HG03045 (cell line): ENCODE measurements around the gene RNF128.
"Not testable (repeated sequence)": the region's sequence is repeated elsewhere in the genome, so short reads cannot be mapped to it uniquely, and the experiment has no call there.

Experiments used
- ATAC-seq: cut with Tn5 transposase; IDR thresholded peaks from one replicate; pipeline ENCODE4 v1.9.1; 2021; ENCODE audit warnings: mild to moderate bottlenecking, moderate library complexity; ENCODE audit not compliant: unreplicated experiment

RNF128 gene

DNA sequence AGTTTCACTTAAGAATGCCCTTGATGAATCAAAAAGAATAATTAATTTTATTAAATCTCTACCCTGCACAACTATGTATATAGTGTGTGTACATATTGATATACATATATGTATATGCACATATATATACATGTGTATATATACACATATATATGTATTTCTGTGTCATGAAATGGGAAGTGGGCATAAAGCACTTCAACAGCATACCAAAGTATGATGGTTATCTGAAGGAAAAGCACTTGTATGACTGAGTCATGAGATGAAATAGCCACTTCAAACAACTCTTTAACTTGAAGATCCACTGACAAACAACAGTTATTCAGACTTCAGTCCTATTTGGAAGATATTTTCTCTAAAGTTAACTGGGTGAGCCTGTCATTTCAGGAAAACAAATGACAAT lies 16.3 kb downstream of the RNF128 start:
- no peak for ATAC-seq

DNA sequence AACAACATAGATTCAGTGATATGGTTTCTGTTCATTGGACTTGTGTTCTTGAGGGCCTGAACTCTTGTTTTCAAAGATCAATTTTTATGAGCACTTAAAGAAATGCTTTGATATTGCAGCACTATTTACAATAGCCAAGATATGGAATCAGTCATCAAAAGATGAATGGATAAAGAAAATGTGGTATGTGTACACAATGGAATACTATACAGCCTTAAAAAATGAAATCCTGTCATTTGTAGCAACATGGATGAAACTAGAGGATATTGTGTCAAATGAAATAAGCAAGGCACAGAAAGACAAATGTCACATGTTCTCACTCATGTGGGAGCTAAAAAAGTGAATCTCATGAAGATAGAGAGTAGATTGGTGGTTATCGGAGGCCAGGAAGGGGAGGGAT lies 21.9 kb downstream of the RNF128 start:
- no peak for ATAC-seq

DNA sequence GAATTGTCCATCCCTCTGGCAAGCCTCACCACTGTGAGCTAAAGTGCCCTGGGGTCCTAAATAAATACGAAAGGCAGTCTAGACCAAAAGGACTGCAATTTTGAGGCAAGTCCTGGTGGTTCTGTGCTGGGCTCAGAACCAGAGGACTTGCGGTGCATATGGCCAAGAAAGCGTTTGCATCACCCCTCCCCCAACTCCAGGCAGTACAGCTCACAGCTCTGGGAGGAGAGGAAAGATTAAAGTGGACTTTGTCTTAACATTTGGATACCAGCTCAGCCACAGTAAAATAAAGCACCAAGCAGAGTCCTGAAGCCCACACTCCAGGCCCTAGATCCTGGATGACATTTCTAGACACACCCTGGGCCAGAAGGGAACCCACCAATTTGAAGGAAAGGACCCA lies 24.9 kb downstream of the RNF128 start:
- ATAC-seq, result no peak

DNA sequence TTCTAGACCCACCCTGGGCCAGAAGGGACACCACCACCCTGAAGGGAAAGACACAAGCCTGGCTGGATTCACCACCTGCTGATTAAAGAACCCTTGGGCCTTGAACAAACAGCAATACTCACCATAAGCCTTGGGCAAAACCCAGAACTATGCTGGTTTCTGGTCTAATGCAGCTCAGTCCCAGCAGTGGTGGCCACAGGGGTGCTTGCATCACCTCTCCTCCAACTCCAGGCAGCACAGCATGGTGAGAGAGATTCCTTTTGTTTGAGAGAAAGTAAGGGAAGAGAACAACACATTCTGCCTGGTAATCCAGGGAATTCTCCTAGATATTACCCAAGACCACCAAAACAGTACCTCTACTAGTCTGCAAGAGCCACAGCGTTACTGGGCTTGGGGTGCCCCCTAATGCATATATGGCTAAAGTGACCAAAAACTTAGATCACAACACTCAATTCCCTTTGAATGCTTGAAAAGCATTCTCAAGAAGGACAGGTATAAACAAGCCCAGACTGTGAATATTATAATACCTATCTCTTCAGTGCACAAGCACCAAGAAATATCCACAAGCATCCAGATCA lies 25.7 kb downstream of the RNF128 start:
- no peak for ATAC-seq

DNA sequence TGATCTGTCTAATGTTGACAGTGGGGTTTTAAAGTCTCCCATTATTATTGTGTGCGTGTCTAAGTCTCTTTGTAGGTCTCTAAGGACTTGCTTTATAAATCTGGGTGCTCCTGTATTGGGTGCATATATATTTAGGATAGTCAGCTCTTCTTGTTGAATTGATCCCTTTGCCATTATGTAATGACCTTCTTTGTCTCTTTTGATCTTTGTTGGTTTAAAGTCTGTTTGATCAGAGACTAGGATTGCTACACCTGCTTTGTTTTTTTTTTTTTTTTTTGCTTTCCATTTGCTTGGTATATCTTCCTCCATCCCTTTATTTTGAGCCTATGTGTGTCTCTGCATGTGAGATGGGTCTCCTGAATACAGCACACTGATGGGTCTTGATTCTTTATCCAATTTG lies 42.8 kb downstream of the RNF128 start:
- not testable (repeated sequence) for ATAC-seq

DNA sequence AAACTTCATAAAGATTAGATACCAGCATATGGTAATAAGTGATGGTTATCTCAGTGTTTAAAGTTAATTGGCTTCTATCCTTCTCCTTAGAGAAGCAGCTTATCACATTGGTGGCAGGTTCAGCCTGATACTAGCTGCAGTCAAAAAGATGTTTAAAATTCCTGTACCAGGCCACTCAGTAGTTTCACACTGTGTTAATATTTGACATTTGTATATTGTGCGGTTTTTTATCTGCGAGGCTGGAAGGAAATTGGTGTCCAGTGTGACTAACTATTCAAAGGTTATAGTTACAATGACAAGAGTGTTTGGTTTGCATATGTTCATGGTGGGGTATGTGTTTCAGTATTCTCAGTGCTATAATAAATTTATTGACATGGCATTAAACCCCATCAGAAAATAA lies 48.5 kb downstream of the RNF128 start:
- ATAC-seq, result no peak

DNA sequence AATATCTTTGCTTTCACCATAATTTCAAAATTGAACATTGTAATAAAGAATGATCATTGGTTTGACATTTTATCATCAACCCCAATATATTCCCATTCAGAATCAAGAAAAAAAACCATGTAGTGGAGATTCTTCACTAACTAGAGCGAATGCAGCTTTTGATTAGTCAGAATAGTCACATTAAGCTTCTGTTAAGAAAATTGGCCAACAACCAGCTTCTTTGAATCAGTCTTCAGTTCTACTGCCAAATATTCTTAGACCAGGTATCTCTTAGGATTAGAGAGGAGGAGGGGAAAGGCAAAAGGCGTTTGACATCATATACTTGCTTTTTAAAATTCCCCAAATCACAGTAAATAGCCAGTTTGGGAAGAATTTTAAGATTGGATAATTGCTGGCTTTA lies 53.8 kb downstream of the RNF128 start:
- no peak for ATAC-seq

DNA sequence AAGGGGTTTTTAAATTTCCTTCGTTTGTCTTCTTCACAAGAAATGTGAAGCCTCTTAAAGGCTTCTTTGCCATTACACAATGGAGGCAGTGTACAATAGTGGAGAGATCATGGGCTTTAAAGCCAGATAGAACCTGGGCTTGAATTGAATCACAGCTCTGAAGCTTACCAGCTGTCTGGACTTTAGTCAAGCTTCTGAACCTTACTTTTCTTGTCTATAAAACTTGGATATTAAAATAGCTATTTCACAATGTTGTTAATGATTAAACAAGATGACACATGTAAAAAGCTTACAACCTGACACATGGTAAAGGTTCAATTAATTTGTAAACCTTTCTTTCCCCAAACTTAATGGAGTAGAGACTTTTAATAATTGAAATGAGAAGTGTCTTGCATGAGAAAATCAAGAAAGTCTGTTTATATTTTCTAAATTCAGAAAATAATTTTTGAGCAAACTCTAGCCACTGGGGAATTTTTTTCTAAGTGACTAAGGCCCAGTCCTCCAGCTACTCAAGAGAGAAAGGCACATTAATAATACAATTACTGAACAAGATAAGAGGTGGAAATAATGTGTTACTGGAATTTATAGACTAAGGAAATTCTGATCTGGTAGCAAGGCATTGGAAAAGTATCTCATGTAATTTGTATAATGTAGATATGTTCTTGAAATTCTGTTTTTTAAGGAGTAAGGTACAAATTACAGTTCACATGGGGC lies 54.3 kb downstream of the RNF128 start:
- no peak for ATAC-seq

DNA sequence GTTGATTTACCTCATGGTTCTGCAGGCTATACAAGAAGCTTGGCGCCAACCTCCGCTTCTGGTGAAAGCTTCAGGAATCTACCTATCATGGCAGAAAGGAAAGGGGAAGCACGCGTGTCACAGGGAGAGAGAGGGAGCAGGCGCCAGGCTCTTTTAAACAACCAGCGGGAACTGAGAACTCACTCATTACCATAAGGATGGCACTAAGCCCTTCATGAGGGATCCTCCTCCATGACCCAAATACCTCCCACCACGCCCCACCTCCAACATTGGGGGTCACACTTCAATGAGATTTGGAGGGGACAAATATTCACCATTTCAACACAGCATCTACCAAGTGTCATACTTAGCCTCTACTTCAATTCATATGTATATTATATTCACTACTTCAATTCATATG lies 57.2 kb downstream of the RNF128 start:
- no peak for ATAC-seq

DNA sequence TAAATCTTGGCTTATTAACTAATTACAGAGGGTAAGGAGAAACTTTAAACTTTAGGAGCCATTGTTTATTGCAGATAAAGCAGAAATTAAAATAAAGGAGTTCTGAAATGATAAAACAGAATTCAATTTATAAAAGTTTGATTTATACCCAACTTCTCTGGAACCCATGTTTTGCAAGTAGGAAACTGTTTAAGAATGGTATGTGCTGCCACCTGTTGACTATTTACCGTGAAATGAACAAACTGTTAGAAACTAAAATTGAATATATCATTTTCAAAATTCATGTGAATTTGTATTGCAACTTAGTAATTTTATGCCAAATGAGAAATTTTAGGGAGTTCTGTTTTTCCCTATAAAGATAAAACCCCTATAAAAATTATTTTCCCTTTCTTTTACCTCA lies 65.0 kb downstream of the RNF128 start:
- ATAC-seq, result no peak

DNA sequence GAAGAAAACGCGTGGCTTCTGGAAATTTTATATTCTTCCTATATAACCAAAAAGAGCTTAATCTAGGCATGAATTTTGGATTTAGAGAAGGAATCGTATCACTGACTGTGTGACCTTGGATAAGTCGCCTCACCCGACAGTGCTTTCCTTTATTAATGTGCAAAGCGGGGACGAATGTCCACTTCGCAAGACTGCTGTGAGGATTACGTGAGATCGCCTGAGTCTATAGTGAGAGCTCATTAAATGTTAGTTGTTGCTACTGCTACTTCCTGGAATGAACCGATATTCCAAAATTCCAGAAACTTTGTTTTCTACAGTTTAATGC lies 75.5 kb downstream of the RNF128 start:
- ATAC-seq, result peak; percentile 8

DNA sequence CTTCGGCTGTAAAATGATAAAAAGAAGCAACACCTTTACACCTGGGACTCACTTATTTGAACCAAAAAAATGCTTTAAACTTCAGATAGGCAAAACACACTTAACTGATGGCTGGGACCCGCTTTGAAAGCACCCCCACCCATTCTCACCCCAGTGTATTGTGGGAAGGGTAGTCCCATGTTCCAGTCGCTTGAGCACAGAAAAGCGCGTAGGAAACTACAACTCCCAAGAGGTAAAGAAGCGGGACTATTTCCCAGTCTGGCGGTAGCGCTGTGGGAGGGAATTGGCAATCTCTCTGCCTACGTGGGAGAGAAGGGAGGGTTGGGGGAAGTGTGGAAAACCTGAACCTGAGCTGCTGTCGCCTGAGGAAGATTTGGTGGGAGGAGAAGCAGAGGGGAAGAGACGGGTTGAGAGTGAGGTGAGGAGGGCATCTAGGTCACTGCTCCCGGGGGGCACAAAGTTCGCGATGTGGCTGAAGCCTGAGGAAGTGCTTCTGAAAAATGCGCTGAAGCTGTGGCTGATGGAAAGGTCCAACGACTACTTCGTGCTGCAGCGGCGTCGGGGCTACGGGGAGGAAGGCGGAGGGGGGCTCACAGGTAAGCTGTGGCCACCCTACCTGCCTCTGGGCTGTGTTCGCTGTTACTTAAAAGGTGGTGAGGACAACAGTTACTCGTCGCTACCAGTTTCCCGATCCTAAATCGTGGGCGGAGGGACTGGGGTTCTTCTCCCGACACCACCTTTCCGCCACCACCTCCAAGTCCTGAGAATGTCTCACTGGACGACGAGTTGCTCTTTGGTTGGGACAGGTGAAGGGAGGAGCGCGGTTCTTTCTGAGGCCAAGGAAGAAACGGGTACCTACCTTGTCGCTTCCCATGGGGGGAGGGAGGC lies 76.1 kb downstream of the RNF128 start, which contains the start of gene TBC1D8B:
TSS of gene TBC1D8B (plus strand) at position 286 of the 888 bp plus-strand sequence. CDS start at position 467, 181 bp downstream.
- peak; percentile 99 for ATAC-seq

DNA sequence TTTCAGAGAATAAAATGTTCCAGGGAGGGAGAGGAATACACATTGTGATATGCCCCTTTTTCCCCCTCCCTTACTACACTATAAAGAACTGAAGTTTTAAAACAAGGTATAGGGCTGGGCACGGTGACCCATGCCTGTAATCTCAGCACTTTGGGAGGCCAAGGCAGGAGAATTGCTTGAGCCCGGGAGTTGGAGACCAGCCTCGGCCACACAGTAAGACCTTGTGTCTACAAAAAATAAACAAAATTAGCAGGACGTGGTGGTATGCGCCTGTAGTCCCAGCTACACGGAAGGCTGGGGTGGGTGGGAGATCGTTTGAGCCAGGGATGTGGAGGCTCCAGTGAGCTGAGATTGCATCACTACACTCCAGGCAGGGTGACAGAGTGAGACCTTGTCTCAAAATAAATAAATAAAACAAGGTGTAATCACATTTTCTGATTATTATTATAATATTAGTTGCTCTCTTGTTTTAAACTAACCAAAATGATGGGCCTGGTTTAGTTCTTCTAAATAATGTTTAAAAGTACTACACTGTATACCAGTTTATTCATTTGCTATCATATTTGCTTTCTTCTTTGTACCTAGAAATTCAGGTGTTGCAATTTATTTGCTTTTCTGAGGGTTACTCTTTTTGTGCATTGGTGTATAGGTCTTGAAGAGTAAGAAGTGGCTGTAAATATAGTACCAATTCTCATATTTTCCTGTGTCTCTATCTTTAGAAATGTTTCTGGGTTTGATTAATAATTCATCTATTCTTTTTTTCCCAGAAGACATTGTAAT lies 84.8 kb downstream of the RNF128 start:
- ATAC-seq, result no peak

DNA sequence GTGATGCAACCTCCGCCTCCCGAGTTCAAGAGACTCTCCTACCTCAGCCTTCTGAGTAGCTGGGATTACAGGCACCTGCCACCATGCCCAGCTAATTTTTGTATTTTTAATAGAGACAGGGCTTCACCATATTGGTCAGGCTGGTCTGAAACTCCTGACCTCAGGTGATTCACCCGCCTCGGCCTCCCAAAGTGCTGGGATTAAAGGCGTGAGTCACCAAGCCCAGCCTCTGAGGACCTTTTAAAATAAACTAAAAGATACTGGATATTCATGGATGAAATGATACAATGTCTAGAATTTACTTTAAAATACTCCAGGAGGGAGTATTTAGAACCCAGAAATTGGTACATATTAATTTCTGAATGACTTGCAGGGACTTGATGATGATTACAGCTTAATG lies 86.4 kb downstream of the RNF128 start:
- not testable (repeated sequence) for ATAC-seq

DNA sequence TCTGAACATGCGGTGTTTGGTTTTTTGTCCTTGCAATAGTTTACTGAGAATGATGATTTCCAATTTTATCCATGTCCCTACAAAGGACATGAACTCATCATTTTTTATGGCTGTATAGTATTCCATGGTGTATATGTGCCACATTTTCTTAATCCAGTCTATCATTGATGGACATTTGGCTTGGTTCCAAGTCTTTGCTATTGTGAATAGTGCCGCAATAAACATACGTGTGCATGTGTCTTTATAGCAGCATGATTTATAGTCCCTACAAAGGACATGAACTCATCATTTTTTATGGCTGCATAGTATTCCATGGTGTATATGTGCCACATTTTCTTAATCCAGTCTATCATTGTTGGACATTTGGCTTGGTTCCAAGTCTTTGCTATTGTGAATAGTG lies 87.6 kb downstream of the RNF128 start:
- ATAC-seq, result not testable (repeated sequence)
